Stimulated activated CD4-positive, alpha-beta T cell treated with anti-CD3 and anti-CD28 coated beads, Interleukin-4, amount 100 ng/mL, for 48 hours (primary cell): ENCODE measurements around the gene CELSR3.

Source experiments
- DNase-seq, 2 donors: peaks; one replicate each; pipeline ENCODE4 v3.0.0-alpha.2; 2020; ENCODE audit warnings: low read depth in 2 of 2

CELSR3 gene

DNA sequence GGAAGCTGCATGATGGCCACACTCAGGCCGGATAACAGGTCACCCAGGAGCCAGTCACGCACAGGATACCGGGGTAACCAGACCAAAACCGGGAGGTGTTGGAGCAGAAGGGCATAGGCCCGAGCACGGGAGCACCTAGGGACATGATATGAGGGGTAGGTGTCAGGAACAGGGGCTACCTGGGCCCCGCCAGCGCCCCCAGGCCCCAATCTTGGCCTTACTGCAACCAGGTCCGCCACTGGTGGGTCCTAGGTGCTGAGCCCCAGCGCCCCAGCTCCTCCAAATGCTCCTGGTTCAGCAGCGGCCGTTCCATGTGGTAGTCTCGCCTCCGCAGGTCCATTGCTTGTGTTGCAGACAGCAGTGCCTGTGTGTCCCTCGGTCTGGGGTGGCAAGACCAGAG is 29.4 kb downstream of the CELSR3 start:
- no peak for DNase-seq

DNA sequence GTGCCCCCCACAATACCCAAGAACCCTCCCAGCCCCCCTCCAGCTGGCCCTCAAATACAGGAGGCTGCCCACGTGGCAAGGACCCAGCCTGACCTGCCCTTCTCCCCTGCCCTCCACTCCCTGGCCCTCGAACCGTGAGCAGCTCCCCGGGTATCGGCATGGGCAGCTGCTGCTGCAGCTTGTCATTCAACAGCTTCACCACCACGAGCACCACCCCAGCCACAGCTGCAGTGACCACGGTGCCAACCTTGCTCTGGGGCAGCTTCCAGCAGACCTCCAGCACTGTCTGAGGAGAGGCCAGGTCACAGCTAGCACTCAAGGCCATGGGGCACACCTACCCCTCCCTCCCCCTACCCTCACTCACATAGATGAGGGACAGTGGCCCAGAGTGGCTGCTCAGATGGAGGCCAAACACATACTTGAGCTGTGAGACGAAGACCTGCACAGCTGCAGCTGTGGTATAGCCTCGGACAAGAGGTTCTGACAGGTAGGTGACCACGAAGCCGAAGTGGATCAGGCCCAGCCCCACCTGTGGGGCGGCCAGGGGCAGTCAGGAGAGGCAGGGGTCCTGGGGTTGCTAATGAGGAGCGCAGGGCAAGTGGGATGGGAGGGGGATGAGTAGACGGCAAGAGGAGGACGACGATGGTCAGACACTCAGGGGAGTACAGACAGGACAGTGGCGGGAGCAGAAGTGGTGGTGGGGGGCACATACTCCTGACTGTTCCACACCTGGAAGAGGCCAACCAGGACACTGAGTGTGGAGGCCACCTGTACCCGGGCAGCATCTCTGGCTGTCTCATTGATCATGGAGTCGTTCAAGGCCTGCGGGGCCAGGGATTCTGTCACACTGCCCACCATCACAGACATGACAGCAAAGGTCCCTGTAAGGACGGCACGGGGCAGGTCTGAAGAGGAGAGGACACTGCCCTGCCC is 30.9 kb downstream of the CELSR3 start:
- DNase-seq, result no peak

DNA sequence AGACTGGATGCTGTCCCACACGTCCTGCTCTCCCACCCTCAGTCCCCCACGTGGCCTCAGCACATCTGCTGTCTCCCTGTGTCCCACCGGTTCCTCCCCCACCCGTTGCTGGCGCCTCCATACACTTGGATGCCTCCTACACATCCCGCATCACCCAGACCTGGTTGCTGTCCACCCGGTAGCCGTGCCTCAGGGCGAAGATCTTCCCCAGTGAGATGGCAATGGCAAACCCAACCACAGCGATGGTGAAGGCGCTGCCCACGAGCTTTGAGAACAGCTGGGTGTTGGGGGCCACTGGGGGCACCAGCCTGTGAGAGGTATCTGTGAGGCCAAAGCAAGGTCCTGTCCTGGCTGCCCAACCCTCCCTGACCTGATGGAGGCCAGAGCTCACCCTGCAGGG is 31.9 kb downstream of the CELSR3 start:
- DNase-seq, result no peak

DNA sequence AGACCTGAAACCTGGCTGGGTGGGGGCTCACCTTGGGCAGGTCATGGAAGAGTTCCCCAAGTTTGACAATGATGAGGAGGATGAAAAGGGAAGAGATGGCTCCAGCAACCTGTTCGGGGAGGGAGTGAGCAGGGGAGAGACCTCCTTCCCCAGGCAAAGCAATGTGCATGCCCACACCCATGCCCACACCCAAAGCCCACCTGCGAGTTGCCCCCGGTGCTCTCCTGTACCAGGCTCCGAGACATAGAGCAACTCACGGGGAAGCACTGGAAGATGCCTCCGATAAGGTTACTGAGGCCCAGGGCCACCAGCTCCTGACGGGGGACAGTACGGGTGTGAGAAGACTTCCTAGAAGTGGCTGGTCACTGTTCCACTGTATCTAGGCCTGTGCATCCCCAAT is 32.3 kb downstream of the CELSR3 start:
- DNase-seq, result no peak

DNA sequence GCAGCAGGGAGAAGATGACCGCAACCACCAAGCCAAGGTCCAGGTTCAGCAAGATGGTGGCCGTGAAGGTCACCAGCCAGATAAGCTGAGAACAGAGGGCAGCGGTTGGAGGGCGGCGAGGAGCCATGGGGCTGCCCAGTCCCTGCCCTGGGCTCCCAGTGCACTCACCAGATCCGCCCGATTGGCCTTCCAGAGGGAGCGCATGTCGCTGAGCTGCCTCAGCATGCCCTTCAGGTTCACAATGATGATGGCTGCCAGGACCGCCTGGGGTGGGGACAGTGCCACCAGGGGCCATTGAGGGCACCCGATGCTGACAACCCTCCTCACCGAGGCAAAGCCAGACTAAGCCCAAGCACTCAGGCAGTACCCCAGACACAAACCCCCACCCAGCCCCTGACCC is 32.8 kb downstream of the CELSR3 start:
- no peak for DNase-seq

DNA sequence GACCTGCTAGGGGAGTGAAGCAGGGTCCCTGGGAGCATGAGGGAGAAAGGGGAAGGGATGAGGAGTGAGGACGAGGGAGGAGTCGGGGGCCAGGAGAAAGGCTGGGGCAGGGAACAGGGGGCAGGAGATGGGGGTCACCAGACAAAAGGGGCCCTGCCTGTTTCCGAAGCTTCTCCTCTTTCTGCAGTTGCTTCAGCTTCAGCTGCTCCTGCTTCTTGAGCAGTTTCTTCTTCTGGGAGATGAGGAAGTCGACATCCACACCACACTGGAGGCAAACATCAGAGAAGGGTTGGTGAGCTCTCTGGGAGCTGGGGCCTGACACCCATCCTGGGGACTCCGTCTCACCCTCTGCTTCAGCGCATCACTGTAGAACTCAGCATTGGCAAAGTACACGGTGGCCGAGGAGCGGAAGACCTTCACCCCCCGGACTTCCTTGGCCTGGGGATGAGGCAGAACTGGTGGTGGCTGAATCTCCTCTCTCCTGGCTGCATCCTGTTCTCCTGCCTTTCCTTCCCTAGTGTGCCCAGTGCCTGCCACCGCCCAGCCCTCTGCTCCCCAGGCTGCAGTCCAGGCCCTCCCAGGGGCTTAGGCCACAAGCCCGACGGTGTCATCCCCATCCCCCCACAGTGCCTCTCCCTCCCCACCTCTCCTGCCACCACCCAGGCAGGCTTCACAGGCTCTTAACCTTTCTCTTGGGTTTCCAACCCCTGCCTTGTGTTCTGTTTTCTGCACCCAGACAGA is 34.2 kb downstream of the CELSR3 start:
- DNase-seq, result no peak

DNA sequence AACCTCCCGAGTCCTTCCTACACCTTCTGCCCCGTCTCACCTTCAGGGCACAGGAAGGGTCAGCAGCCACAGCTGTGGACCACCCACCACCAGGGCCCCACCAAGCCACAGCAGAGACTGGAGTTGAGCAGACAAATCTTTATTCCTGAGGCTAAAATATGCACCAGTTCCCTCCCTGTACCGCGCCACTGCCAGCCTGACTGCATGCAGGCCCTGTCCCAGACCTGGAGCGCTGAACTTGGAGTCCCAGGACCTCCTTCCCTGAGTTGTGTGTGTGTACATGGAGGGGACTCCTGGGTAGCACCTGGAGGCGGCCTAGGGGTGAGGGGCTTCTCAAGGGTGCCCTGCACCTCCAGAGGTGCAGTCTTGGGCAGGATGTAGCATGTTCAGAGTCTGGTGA is 37.1 kb downstream of the CELSR3 start:
- no peak for DNase-seq

DNA sequence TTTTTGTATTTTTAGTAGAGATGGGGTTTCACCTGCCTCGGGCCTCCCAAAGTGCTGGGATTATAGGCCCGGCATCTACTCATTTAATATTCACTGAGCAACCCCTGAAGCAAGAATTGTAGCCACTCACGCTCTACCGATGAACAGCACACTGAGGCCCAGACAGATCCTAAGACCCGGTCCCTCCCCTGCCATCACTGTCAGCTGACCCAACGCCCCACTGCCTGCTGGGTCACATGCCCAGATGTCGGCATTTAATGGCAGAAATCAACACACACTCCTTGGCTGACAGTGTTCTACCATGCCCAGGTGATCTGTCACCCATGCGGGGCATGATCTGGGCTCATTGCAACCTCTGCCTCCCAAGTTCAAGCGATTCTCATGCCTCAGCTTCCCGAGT is 37.9 kb downstream of the CELSR3 start:
- no peak for DNase-seq

DNA sequence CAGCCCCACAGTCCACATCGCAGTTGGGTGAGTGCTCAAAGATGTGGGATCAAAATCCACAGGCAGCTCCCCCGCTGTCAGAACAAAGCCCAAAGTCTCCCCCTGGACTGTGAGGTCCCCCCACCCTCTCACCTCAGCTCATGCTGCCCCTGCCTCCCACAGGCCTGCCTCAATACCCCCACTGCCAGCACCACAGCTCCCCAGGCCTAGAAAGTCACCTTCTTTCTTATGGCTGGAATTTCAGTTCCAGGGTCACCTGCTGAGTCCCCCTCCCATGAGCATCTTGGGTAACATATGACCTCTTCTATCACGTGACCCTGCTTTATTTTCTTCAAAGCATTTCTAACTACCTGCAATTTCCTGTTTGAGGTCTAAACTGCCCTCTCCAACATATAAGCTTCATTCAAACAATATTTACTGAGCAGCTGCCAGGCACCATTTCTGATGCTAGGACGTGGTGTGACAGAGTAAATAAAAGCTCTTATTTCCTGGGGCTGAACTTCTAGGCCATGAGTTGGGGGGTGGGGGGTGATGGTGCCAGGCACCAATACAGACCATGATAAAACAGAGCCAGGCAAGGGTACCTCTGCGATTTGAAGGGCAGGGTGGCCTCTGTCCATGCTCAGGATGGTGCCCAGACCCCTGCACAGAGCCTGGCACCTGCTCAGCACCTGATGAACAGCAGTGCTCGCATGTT is 38.7 kb downstream of the CELSR3 start:
- DNase-seq, result no peak

DNA sequence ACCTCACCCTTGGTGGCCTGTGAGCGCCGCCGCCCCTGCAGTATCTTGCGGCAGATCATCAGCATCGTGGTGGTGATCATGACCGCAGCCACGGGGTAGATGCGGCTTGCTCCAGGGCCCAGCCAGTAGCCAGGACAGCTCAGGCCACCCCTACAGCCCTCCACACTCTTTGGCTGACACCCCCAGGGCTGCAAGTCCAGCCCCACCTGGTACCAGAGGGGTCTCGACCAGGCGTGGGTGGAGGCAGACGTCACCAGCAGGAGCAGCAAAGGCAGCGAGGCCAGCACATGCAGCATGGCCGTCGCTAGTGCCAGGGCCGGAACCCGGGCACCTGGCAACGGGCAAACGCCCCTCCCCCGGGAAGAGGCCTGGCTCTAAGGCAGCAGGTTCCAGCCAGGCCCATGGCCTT is 41.2 kb downstream of the CELSR3 start, which contains the start of gene TMEM89:
Gene TMEM89 (minus strand): TSS at position 309 of the 409 bp plus-strand sequence. CDS start 13 bp downstream, at position 296.
- DNase-seq, result no peak

DNA sequence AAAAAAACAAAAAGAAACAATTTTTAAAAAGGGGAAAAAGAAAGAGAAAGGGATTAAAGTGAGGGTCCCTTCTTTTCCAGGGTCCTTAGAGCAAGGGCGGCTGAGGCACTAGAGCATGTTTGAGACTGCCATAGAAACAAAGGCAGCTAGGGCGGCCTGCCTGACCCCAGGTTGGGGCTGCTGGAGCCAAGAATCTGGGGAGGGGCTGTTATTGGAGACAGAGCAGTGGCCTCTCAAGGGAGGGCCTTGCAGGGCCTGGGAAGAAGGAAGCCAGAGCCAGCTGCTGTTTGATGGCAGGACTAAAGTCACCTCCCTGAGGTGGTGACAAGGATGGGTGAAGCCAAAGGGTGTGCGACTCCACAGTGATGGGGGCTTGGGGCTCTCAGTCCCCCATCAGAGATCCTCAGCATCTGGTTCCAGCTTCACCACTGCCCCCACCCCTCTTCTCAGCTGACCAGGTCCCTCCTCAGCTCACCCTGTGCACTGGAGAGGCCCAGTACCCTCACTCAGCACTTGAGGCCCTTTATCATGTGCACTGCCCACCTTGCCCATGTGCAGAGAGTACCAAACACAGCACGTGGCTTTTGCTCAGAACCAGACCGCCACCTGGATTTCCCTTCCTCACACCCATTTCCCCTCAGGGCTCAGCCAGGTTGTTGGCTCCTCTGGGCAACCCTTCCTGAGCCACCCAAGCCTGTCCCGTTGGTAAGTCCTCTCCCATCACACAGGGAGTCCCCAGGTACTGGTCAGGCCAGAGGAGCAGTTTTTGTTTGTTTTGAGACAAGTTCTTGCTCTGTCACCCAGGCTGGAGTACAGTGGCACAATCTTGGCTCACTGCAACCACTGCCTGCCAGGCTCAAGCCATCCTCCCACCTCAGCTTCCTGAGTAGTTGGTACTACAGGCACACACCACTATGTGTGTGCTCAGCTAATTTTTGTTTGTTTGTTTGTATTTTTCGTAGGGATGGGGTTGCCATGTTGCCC is 42.9 kb downstream of the CELSR3 start:
- no peak for DNase-seq

DNA sequence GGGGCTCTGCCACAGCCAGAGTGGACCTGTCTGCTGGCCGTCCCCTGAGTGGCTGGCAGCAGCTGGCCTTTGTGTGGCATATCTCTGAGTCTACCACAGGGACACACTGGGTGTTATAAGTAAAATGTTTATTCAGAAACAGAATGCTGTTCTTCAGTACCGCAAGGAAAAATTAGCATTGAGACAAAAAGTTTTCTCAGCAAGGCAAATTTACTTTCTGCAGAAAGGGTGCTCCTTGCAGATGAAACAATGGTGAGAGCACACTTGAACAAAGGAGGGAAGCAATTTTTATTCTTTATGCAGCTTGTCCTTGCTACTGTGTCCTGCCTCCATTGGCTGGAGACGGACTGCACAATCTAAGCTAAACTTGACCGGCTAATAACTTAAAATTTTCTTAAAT is 45.1 kb downstream of the CELSR3 start:
- DNase-seq, result no peak

DNA sequence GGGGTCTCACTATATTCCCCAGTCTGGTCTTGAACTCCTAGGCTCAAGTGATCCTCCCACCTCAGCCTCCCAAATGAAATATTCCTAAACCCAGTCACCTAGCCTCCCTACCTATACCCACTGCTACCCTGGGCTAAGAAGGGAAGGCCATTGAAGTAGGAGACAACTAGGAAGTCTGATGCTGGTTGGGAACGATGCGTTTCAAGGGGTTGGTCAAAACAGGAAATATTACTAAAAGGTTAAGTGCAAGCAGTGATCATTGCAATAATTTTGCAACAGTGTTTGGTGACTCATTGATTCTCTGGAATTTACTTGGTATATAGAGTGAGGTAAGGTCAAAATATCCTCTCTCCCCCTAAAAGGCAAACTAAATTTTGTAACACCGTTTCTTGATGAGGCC is 48.6 kb downstream of the CELSR3 start:
- DNase-seq, result no peak

DNA sequence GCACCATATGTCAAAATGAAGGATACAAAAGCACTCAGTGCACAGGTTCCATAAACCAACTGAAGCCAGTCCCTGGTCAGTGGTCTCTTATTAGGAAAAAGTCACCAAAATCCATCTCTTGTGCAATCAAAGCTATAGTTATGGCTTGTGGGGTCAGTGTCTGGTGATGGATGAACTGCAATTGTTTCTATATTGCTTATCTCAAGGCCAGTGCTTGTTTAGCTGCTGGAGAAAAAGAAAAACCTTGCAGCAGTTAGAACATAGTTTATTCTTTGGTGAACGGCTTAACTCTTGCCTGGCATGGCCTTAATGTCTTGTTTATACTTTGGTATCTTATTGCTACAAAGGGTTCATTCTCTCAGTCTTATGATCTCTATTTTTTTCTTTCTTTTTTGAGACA is 50.4 kb downstream of the CELSR3 start:
- no peak for DNase-seq

DNA sequence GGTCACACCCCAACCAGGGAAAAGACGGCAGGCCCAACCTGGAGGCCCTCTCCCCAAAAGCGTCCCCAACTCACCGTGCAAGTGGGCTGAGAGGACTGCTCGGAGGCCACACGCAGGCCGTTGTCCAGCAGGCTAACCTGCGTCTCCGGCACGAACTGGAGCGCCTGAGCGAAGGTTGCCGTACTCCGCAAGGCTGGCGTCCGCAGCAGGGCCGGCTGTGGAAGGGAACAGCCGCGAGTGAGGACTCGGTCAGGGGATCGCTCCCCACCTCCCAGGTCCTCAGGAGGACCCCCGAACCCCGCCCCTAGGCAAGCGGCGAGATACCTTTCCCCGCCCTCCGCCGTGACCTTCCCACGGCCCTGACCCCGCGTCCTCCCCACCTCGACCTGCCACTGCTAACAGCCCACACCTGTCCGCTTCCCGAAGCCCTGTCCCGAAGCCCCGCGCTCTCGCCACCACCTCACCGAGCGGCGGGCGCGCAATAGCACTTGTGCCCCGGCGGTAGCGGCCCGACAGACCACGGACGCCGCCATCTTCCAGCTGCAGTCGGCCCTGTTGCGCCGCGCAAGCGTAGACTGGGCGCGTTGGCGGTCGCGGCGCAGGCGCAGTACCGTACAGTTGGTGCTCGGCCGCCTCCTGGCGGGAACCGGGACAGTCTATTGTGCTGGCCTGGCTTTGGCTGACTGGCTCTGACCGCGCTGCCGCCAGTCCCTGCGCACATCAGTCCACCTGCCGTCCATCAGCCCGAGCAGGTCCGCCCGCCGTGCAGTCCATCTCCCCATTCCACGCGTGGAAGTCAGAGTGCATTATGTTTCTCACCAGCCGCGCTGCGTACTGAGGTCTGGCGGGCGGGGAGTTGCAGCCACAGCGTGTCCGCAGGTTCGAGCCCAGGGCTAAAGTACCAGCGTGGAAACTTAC is 53.3 kb downstream of the CELSR3 start, which contains the start of gene UQCRC1:
Gene UQCRC1 (minus strand): TSS at position 559 of the 918 bp plus-strand sequence. CDS start 26 bp downstream, at position 533.
- DNase-seq, result peak; percentile 84 to 87

DNA sequence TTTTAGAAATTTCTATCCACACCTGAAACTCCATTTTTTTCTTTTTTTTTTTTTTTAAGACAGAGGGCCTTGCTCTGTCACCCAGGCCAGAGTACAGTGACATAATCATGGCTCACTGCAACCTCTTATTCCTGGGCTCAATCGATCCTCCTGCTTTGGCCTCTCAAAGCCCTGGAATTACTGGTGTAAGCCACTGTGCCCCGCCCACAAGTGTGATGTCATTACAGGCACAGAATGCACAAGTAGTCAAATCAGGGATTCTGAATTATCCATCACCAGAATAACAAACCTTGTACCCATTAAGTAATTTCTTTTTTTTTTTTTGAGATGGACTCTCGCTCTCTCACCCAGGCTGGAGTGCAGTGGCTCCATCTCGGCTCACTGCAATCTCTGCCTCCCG is 55.2 kb downstream of the CELSR3 start:
- peak in 1 of 2 donors; percentile 26 for DNase-seq

DNA sequence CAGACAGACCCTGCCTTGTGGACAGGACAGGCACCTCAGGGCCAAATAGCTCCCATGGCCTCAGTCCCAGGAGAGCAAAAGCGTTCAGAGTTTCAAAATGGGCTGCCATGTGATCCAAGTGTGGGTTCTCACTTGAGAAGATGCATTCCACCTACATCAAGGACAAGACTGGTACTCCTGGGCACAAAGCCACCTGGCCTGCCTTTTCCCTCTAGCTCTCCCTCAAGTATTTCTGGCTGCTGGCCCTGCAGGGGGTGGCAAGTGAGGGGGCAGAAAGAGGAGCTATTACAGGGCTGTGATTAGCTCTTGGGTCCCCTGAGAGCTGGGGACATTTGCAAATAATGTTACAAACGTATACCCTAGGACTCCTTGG is 61.1 kb downstream of the CELSR3 start:
- no peak for DNase-seq

DNA sequence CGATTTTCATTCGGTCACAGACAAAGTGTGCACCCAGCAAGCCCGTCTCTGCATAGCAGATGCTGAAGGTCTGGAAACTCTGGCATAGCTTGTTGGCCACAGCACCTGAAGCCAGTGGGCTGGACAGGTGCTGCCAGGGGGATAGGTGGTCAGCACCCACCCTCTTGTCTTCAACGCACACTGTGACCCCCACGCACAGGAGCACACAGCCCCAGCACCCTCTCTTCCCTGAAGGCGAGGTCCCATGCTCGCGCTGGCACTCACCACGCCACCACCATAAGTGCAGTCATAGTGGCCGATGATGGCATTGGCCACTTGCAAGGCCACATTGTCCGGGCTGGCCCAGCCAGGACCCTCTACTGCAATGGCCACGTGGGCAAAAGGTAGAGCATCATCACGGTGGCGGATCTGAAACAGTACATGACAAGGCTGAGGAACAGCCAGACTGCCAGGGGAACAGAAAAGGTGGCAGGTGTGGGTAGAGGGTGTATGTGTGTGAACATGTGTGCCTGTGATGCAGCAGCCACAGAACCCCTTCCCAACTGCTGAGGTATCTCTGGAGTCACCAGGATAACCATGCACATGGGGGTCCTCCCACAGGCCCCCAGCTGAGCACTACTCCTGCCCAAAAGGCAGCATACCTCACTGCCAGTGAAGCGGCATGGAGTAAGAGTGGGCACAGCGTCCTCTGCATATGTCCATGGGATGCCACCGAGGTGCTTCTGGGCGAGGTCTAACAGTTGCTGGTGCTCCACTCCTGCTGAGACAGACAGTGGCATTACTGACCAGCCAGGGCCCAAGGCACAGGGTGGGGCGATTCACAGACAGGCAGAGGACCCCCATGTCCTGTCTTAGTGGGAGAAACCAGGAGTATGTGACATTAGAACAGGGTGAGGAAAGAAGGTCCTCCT is 61.7 kb downstream of the CELSR3 start:
- no peak for DNase-seq
